Hematopoietic multipotent progenitor cell treated with erythropoietin and hydrocortisone succinate and interleukin-3 and kit ligand, for 8 days (in vitro differentiated cells): ENCODE data around the gene CFAP73.
A peak's percentile ranks its signal among the peaks of the same experiment; 100 is the strongest.
"Not testable (repeated sequence)": the region's sequence is repeated elsewhere in the genome, so short reads cannot be mapped to it uniquely, and the experiment has no call there.

Experiments
- DNase-seq: peaks from one replicate; pipeline ENCODE4 v3.0.0-alpha.2; 2015

CFAP73 gene

GRCh38 chr12:113120670-113121370, 28.7 kb upstream of the CFAP73 start:
- no peak for DNase-seq

GRCh38 chr12:113127791-113128199, 21.7 kb upstream of the CFAP73 start:
- DNase-seq, result no peak

DNA sequence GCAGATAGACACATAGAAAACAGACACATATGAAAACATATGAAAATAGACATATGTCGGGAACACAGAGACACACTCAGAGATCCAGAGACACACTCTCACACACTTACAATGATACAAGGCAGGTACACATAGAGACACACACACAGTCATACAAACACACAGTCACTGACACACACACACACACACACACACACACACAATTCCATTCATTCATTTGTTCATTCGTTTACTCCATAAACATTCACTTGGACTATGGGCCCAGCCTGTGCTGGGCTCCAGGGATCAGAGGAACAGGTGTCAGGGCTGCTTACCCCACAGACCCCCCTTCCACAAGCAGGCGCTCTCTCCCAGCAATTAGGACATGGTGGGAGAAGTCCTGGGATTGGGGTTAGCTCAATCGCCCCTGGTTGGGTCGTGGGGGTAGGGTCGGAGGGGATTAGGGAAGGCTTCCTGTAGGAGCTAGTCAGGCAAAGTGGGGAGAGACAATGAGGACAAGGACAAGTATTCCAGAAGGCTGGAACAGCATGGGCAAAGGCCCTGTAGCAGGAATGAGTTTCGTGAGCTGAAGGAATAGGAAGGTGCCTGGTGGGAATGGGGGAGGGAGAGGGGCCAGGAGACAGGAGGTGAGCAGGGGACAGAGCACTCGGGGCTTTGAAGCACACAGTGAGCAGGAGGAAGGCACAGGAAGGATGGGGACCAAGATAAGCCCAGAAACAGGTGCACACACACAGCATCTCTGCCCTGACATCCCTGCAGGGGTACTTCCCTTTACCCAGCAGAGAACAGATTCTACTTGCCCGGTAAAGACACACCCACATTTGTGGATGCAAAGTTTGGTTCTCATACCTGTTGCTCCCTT, 20.5 kb upstream of the CFAP73 start:
- DNase-seq, result no peak

DNA sequence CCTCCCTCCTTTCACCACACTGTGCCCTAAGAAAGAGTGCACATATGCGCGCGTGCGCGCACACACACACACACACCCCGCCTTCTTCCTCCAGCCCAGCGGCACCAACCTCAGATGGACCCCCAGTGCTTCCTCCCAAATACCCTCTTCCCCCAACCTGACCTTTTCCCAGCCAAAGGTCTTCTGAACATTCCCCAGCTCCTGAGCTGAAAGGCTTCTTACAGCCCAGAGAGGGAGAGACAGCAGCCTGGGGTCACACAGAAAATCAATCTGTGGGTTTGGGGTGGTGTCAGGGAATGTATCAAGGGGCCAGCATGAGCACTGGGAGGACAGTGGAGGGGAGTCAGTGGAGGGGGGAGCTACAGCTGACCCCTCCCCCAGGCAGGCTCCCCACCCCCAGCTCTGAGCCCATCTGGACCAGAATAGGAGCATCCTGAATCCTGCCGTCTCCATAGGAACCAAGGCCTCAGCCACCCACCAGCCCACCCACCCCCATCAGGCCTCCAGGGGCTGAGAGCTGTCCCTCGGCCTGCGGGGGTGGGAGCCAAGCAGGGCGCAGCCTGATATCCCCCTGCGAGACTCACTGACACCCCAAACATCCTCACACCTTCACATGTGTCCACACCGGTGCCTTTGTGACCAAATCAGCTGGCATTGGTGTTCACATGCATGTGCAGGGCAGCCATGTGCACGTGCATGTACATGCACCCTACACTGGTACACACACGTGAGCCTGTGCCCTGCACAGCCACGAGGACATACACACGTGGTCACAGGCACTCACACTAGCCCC, 19.7 kb upstream of the CFAP73 start:
- DNase-seq, result no peak

DNA sequence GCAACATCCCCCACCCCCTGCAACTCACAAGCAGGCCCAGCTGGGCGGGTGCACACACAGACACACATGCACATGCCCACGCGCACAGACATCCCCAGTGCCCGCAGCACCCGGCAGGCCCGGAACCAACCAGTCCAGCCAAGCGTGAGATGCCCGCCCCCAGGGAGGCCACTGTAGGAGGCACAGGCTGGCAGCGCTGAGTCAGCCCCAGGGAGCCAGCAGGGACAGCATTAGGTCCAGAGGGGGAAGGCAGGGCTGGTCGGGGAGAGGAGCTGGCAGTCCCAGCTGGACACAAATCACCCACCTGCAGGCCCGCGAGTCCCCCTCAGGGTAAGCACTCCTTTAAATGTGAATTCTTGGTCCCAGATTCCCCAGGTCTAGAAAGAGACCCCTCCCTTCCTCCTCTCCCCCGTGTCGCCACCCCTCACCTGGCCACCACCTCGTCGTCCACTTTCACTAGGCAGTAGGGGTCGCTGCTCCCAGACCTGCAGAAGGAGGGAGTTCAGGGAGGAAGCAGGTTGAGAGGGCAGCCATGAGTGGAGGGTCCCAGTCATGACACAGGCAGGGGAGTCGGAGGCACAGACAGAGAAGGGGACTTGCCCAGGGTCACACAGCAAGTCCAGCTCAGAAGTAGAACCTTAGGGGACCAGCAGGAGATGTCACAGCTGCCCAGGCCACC, 18.9 kb upstream of the CFAP73 start:
- no peak for DNase-seq

GRCh38 chr12:113131556-113131955, 18.0 kb upstream of the CFAP73 start:
- no peak for DNase-seq

- DNase-seq, result no peak
Measured at GRCh38 chr12:113133036-113133435, 16.5 kb upstream of the CFAP73 start.

- DNase-seq, result no peak
Measured at GRCh38 chr12:113133666-113134065, 15.9 kb upstream of the CFAP73 start.

- no peak for DNase-seq
Measured at GRCh38 chr12:113134071-113134470, 15.5 kb upstream of the CFAP73 start.

- no peak for DNase-seq
Measured at GRCh38 chr12:113134521-113134951, 15.0 kb upstream of the CFAP73 start.

DNA sequence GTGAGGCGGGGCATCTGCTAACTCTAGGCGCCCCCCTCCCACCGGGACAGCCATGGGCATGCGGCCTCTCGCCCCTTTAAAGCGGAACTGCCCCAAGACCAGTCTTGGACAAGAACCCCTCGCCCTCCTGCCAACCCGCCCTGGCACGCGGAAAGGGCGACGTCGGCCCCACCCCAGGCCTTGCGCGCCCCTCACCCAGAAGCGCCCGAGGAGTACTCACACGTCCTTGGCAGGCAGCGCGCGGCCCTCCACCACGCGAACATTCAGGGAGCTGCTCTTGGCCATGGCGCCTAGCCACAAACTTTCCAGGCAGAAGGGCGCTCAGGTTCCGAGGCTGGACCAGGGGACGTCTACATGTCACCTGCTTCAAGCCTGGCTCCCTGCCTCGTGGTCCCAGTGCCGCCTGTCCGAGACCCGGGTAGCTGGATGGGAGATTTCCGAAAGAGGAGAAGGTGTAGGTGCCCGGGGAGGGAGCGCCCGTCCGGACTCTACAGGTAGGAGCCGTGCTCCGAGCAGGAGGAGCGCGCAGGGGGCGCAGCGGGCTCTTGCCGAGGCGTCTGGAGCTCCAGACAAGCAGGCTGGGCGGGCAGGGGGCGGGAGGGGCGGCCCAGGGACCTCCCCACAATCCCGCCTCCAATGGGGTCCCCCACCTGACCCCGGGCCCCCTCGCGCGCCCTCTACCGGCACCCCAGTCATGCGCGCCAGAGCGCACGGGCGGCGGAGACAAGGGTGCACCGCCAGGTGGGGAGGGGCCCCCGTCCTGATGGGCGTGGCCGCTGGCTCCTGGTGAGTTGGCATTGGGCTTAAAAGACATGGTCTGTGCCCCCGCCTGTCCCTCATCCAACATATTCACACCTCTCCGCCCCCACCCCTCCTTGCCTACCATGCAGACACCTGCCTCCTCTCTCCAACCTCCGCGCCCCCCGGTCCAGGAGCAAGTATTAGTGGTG, 14.1 kb upstream of the CFAP73 start, which contains the start of gene RASAL1:
RASAL1 (minus strand) TSS at position 584 of the 950 bp plus-strand sequence; CDS start at position 285, 299 bp downstream.
- peak; percentile 32 for DNase-seq

GRCh38 chr12:113136128-113136989, 13.2 kb upstream of the CFAP73 start:
- DNase-seq, result peak; percentile 40

- DNase-seq, result no peak
Measured at GRCh38 chr12:113136990-113137511, 12.5 kb upstream of the CFAP73 start.

- DNase-seq, result no peak
Measured at GRCh38 chr12:113137861-113138783, 11.4 kb upstream of the CFAP73 start.

- DNase-seq, result no peak
Measured at GRCh38 chr12:113138826-113139225, 10.7 kb upstream of the CFAP73 start.

- no peak for DNase-seq
Measured at GRCh38 chr12:113140706-113141105, 8.8 kb upstream of the CFAP73 start.

- not testable (repeated sequence) for DNase-seq
Measured at GRCh38 chr12:113141716-113142115, 7.8 kb upstream of the CFAP73 start.

- no peak for DNase-seq
Measured at GRCh38 chr12:113142173-113142885, 7.2 kb upstream of the CFAP73 start.
